SK-N-SH (cell line): ENCODE measurements around the gene MYO1D. TPM values are rescaled to one million over a fixed set of nuclear protein-coding genes. Genes with fewer than 3 reads are reported as not detected.
"Not testable (repeated sequence)": the region's sequence is repeated elsewhere in the genome, so short reads cannot be mapped to it uniquely, and the experiment has no call there.

Experiments used
- CTCF ChIA-PET: fragments of 300-600, 350-600 bp; formaldehyde crosslinking; extraction: SDS; loops from one replicate; lab custom pipeline; 2021; lab: Yijun Ruan, JAX
- POLR2A ChIA-PET: fragments of 350-600 bp; sonication (Branson Sonifier 250); formaldehyde crosslinking; extraction: SDS; loops from one replicate; lab custom pipeline; 2020; ENCODE audit warnings: antibody characterized with exemption, inconsistent platforms; lab: Yijun Ruan, JAX
- DNase-seq: peaks from one replicate; pipeline ENCODE4 v3.0.0; 2012
- H2AFZ ChIP-seq: fragments of 200-600 bp; sonication (generic); 2 replicates; pipeline ENCODE4 v1.8.1; 2016; ENCODE audit warnings: antibody characterized with exemption, mild to moderate bottlenecking, low read depth
- H3F3A ChIP-seq: fragments of 200-600 bp; sonication (generic); replicated peaks from 2 replicates; pipeline ENCODE3; 2016; ENCODE audit warnings: antibody characterized with exemption, mild to moderate bottlenecking; ENCODE audit not compliant: insufficient read depth
- H3K27ac ChIP-seq, 2 experiments: fragments of 200-500 bp in 1 of 2; fragments of 200-600 bp in 1 of 2; sonication (Bioruptor generic) in 1 of 2; sonication (generic), shearing (Covaris generic) in 1 of 2; 2 replicates each; pipeline versions ENCODE4 v1.5.1 to v1.6.1; 2014 to 2016; ENCODE audit warnings: low read depth in 2 of 2, inconsistent platforms in 1 of 2, low read length in 1 of 2, mild to moderate bottlenecking in 1 of 2, mixed read lengths in 1 of 2
- H3K27me3 ChIP-seq: fragments of 200-600 bp; sonication (generic), shearing (Covaris generic); 2 replicates; pipeline ENCODE4 v1.6.1; 2016; ENCODE audit warnings: mixed run types; ENCODE audit not compliant: insufficient read depth
- H3K36me3 ChIP-seq, 2 experiments: fragments of 200-500 bp in 1 of 2; fragments of 200-600 bp in 1 of 2; sonication (Bioruptor generic) in 1 of 2; sonication (generic) in 1 of 2; replicated peaks in 1 of 2; 2 replicates each; pipeline versions ENCODE3 to v1.5.1; 2014 to 2016; ENCODE audit warnings: low read length in 1 of 2, mild to moderate bottlenecking in 1 of 2; ENCODE audit not compliant: insufficient read depth in 2 of 2, control insufficient read depth in 1 of 2
- H3K4me1 ChIP-seq, 2 experiments: fragments of 200-500 bp in 1 of 2; fragments of 200-600 bp in 1 of 2; sonication (Bioruptor generic) in 1 of 2; sonication (generic), shearing (Covaris generic) in 1 of 2; 2 replicates each; pipeline versions ENCODE4 v1.5.1 to v1.6.1; 2014 to 2016; ENCODE audit warnings: low read depth in 1 of 2, low read length in 1 of 2, mixed run types in 1 of 2; ENCODE audit not compliant: insufficient read depth in 2 of 2, control insufficient read depth in 1 of 2
- H3K4me2 ChIP-seq: fragments of 200-600 bp; sonication (generic), shearing (Covaris generic); 2 replicates; pipeline ENCODE4 v1.6.1; 2017; ENCODE audit warnings: mixed run types
- H3K4me3 ChIP-seq, 2 experiments: fragments of 200-500 bp in 1 of 2; fragments of 200-600 bp in 1 of 2; sonication (Bioruptor generic) in 1 of 2; sonication (generic), shearing (Covaris generic) in 1 of 2; 2 replicates each; pipeline versions ENCODE4 v1.5.1 to v1.8.1; 2014 to 2016; ENCODE audit warnings: low read depth in 2 of 2, inconsistent platforms in 1 of 2, low read length in 1 of 2, mild to moderate bottlenecking in 1 of 2, mixed read lengths in 1 of 2, moderate library complexity in 1 of 2
- H3K79me2 ChIP-seq: fragments of 200-600 bp; sonication (generic); 2 replicates; pipeline ENCODE4 v1.8.1; 2017; ENCODE audit warnings: mild to moderate bottlenecking; ENCODE audit not compliant: insufficient read depth
- H3K9ac ChIP-seq: fragments of 200-600 bp; sonication (generic); 2 replicates; pipeline ENCODE4 v1.6.1; 2017; ENCODE audit warnings: mixed run types
- H3K9me2 ChIP-seq: fragments of 200-600 bp; sonication (generic); 2 replicates; pipeline ENCODE4 v1.6.1; 2017; ENCODE audit warnings: mixed run types
- H3K9me3 ChIP-seq: fragments of 200-600 bp; sonication (generic); 2 replicates; pipeline ENCODE4 v1.6.1; 2017; ENCODE audit warnings: mixed run types, mild to moderate bottlenecking, moderate library complexity
- H4K20me1 ChIP-seq: fragments of 200-600 bp; sonication (generic); 2 replicates; pipeline ENCODE4 v1.6.1; 2017; ENCODE audit warnings: mild to moderate bottlenecking, mixed run types; ENCODE audit not compliant: insufficient read depth
- ELF1 ChIP-seq: IDR thresholded peaks from 2 replicates; pipeline ENCODE4 v1.4.0; 2012
- FOSL2 ChIP-seq: IDR thresholded peaks from 2 replicates; pipeline ENCODE4 v1.4.0; 2012; ENCODE audit warnings: low read depth, mild to moderate bottlenecking, moderate library complexity, borderline replicate concordance
- GABPA ChIP-seq: IDR thresholded peaks from 2 replicates; pipeline ENCODE4 v1.4.0; 2012; ENCODE audit warnings: low read depth, mild to moderate bottlenecking
- NFIC ChIP-seq: IDR thresholded peaks from 2 replicates; pipeline ENCODE4 v1.4.0; 2012; ENCODE audit warnings: borderline replicate concordance
- PBX3 ChIP-seq: IDR thresholded peaks from 2 replicates; pipeline ENCODE4; 2012
- POLR2AphosphoS5 ChIP-seq: IDR thresholded peaks from 2 replicates; pipeline ENCODE4 v1.6.1; 2012; ENCODE audit warnings: low read depth, low read length
- REST ChIP-seq: IDR thresholded peaks from 2 replicates; pipeline ENCODE4 v1.6.1; 2012; ENCODE audit warnings: mild to moderate bottlenecking, low read depth, low read length, moderate library complexity
- YY1 ChIP-seq: IDR thresholded peaks from 2 replicates; pipeline ENCODE4 v1.4.0; 2012; ENCODE audit warnings: low read depth, mild to moderate bottlenecking
- WGBS: methylation state at CpG from one replicate; pipeline ENCODE4 v1.1.6; 2017; ENCODE audit warnings: low lambda C conversion rate; 5-methylcytosine and 5-hydroxymethylcytosine counted together
- polyA plus RNA-seq, 3 experiments: library from polyadenylated mRNA; depleted of rRNA; stranded (reverse); fragments of >200 nt; gene quantifications; 2 replicates each; pipeline ENCODE4 v1.2.3, GENCODE V29; 2012
- TF ChIP-seq, protein P1 (sequence below): fragments of 150-350 bp; IDR thresholded peaks from 2 replicates; pipeline ENCODE4 v1.6.1; 2017; ENCODE audit warnings: antibody characterized with exemption, low read length, low read depth, borderline replicate concordance

The MYO1D gene
- polyA plus RNA-seq, 1 of the 3 experiments (the other 2 are of a cell fraction), result 20.4 TPM

DNA sequence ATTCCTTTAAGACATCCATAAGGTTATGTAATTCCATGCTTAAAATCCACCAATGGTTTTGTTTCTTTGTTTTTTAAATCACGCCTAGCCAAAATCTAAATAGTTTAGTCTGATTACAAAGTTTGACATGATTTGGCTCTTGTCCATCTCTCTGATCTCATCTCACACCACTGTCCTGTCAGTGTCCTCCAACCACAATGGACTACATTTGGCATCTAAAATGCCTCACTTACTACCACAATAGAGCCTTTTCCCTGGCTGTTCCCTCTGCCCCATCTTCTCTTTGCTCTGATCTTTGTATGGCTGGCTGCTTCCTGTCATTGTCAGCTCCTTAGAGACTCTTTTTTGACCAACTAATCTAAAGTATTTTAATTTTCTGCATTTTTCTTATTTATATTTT is 157.2 kb downstream of the MYO1D start:
- ChIA-PET CTCF (interaction anchor here (1.1 kb wide), 1 partner anchor 16 kb away, joined by 3 read pairs; no protein-coding TSS in a partner anchor), POLR2A (no interaction called here)
- no peak overlapping the region for H3K9ac ChIP-seq
- 97% methylated on average over 1 of the region's 1 CpG for WGBS
- H3K9me3 ChIP-seq, result no peaks in the 10 kb centered on the region
- H3K36me3 ChIP-seq, result peaks cover 13 to 28% of the 10 kb centered on the region in 2 experiments
- DNase-seq, result no peak
- no peaks in the 10 kb centered on the region for H3K27me3 ChIP-seq
- no peak overlapping the region for H3K4me3 ChIP-seq
- TF ChIP-seq FOSL2, result no peak
- TF ChIP-seq PBX3, result no peak
- TF ChIP-seq POLR2AphosphoS5, result no peak
- no peak for TF ChIP-seq ELF1
- TF ChIP-seq, protein P1, sequence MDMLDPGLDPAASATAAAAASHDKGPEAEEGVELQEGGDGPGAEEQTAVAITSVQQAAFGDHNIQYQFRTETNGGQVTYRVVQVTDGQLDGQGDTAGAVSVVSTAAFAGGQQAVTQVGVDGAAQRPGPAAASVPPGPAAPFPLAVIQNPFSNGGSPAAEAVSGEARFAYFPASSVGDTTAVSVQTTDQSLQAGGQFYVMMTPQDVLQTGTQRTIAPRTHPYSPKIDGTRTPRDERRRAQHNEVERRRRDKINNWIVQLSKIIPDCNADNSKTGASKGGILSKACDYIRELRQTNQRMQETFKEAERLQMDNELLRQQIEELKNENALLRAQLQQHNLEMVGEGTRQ, result no peak
- TF ChIP-seq REST, result no peak
- TF ChIP-seq YY1, result no peak
- TF ChIP-seq NFIC, result no peak
- no peak for TF ChIP-seq GABPA
- H2AFZ ChIP-seq, result no peak overlapping the region
- H3K4me2 ChIP-seq, result no peak overlapping the region
- H3K79me2 ChIP-seq, result no peaks in the 10 kb centered on the region
- no peaks in the 10 kb centered on the region for H3F3A ChIP-seq
- H3K9me2 ChIP-seq, result no peaks in the 10 kb centered on the region
- H4K20me1 ChIP-seq, result no peaks in the 10 kb centered on the region
- H3K4me1 ChIP-seq, result no peaks in the 10 kb centered on the region
- H3K27ac ChIP-seq, result no peak overlapping the region

DNA sequence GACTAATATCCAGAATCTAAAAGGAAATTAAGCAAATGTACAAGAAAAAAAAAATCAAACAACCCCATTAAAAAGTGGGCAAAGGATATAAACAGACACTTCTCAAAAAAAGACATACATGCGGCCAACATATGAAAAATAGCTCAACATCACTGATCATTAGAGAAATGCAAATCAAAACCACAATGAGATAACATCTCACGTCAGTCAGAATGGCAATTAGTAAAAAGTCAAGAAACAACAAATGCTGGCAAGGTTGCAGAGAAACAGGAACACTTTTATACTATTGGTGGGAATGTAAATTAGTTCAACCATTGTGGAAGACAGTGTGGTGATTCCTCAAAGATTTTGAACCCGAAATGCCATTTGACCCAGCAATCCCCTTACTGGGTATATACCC is 162.0 kb downstream of the MYO1D start:
- WGBS, result 79% methylated on average over 3 of the region's 3 CpGs
- H3K9me2 ChIP-seq, DNase-seq, H2AFZ ChIP-seq, H3K9me3 ChIP-seq, H3K4me1 ChIP-seq, H3F3A ChIP-seq, H3K27me3 ChIP-seq, POLR2A ChIA-PET, H4K20me1 ChIP-seq, H3K79me2 ChIP-seq, H3K4me3 ChIP-seq, H3K27ac ChIP-seq, H3K4me2 ChIP-seq, H3K9ac ChIP-seq: not testable (repeated sequence)
- peaks cover 15 to 18% of the 10 kb centered on the region in 2 experiments for H3K36me3 ChIP-seq
- CTCF ChIA-PET, result interaction anchor here (1.4 to 1.9 kb wide), 2 partner anchors 20 to 56 kb away, joined by 4 to 5 read pairs; no protein-coding TSS in a partner anchor

DNA sequence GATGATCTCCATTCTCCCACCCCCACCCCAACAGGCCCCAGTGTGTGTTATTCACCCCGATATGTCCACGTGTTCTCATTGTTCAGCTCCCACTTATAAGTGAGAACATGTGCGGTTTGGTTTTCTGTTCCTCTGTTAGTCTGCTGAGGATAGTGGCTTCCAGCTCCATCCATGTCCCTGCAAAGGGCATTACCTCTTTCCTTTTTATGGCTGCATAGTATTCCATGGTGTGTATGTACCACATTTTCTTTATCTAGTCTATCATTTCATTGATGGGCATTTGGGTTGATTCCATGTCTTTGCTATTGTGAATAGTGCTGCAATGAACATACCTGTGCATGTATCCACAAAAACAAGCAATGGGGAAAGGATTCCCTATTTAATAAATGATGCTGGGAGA is 162.7 kb downstream of the MYO1D start:
- H3K79me2 ChIP-seq, DNase-seq, H3K9me3 ChIP-seq, H3K27me3 ChIP-seq, H3K27ac ChIP-seq, H3F3A ChIP-seq, POLR2A ChIA-PET, H3K4me3 ChIP-seq, H4K20me1 ChIP-seq, H2AFZ ChIP-seq, H3K4me2 ChIP-seq, H3K4me1 ChIP-seq, H3K9me2 ChIP-seq, H3K9ac ChIP-seq: not testable (repeated sequence)
- CTCF ChIA-PET, result interaction anchor here (1.5 kb wide), 1 partner anchor 41 kb away, joined by 4 read pairs; no protein-coding TSS in a partner anchor
- 98% methylated on average over 3 of the region's 3 CpGs for WGBS
- H3K36me3 ChIP-seq, result peaks cover 15 to 18% of the 10 kb centered on the region in 2 experiments
